NCI-H128 (cell line): ENCODE results near the gene KIAA0319L.
A peak's percentile ranks its signal among the peaks of the same experiment; 100 is the strongest.
"Not testable (repeated sequence)": the region's sequence is repeated elsewhere in the genome, so short reads cannot be mapped to it uniquely, and the experiment has no call there.

Experiments used
- DNase-seq: peaks from one replicate; lab custom pipeline; 2025; ENCODE audit not compliant: unreplicated experiment; lab: John Stamatoyannopoulos, UW

The KIAA0319L gene

GRCh38 chr1:35499231-35499630 is 58.0 kb downstream of the KIAA0319L start:
- no peak for DNase-seq

- DNase-seq: no peak
Observed at GRCh38 chr1:35497571-35497970, 59.6 kb downstream of the KIAA0319L start.

- DNase-seq: no peak
Observed at GRCh38 chr1:35490250-35490649, 67.0 kb downstream of the KIAA0319L start.

- DNase-seq: no peak
Observed at GRCh38 chr1:35488336-35488735, 68.9 kb downstream of the KIAA0319L start.

GRCh38 chr1:35486858-35487408 is 70.3 kb downstream of the KIAA0319L start:
- no peak for DNase-seq

GRCh38 chr1:35481229-35481628 is 76.0 kb downstream of the KIAA0319L start:
- DNase-seq: no peak

- DNase-seq: no peak
Observed at GRCh38 chr1:35477870-35478269, 79.3 kb downstream of the KIAA0319L start.

GRCh38 chr1:35475856-35476674 is 81.1 kb downstream of the KIAA0319L start:
- DNase-seq: peak; percentile 85

GRCh38 chr1:35475356-35475755 is 81.8 kb downstream of the KIAA0319L start:
- no peak for DNase-seq

- DNase-seq: not testable (repeated sequence)
Observed at GRCh38 chr1:35473216-35473615, 84.0 kb downstream of the KIAA0319L start.

- no peak for DNase-seq
Observed at GRCh38 chr1:35470977-35471613, 86.1 kb downstream of the KIAA0319L start.

- no peak for DNase-seq
Observed at GRCh38 chr1:35466120-35466519, 91.1 kb downstream of the KIAA0319L start.

GRCh38 chr1:35463749-35464148 is 93.5 kb downstream of the KIAA0319L start:
- DNase-seq: not testable (repeated sequence)

- DNase-seq: no peak
Observed at GRCh38 chr1:35463232-35463631, 94.0 kb downstream of the KIAA0319L start.

- no peak for DNase-seq
Observed at GRCh38 chr1:35461966-35462651, 95.1 kb downstream of the KIAA0319L start.

- DNase-seq: no peak
Observed at GRCh38 chr1:35460796-35461195, 96.4 kb downstream of the KIAA0319L start.

GRCh38 chr1:35454616-35455015 is 102.6 kb downstream of the KIAA0319L start:
- no peak for DNase-seq

- DNase-seq: no peak
Observed at GRCh38 chr1:35454176-35454575, 103.0 kb downstream of the KIAA0319L start.

GRCh38 chr1:35453031-35453430 is 104.2 kb downstream of the KIAA0319L start:
- DNase-seq: no peak

GRCh38 chr1:35452106-35452774 is 105.0 kb downstream of the KIAA0319L start:
- DNase-seq: no peak

GRCh38 chr1:35451125-35451528 is 106.1 kb downstream of the KIAA0319L start:
- DNase-seq: peak; percentile 68
